ENCODE measurements around the gene IGSF23.

DNA sequence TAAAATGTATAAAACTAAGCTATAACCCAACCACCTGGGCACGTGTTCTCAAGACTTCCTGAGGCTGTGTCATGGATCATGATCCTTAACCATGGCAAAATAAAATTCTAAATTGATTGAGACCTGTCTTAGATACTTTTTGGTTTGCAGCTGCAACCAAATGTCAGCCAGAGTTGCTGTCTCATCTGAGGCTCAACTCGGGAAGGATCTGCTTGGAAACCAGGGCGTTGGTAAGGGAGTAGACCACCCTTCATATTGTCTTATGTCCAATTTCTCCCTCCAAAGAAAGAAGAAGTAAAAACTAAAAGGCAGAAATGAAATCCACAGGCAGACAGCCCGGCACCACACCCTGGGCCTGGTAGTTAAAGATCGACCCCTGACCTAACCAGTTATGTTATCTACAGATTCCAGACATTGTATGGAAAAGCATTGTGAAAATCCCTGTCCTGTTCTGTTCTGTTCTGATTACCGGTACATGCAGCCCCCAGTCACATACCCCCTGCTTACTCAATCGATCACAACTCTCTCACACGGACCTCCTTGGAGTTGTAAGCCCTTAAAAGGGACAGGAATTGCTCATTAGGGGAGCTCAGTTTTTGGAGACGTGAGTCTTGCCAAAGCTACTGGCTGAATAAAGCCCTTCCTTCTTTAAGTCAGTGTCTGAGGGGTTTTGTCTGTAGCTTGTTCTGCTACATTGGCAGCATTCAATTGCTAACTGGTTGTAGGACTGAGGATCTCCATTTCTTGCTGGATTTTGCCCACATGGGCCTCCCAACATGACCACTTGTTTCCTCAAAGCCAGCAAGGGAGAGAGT lies 22.9 kb upstream of the IGSF23 start:
- TF ChIP-seq, protein P1, sequence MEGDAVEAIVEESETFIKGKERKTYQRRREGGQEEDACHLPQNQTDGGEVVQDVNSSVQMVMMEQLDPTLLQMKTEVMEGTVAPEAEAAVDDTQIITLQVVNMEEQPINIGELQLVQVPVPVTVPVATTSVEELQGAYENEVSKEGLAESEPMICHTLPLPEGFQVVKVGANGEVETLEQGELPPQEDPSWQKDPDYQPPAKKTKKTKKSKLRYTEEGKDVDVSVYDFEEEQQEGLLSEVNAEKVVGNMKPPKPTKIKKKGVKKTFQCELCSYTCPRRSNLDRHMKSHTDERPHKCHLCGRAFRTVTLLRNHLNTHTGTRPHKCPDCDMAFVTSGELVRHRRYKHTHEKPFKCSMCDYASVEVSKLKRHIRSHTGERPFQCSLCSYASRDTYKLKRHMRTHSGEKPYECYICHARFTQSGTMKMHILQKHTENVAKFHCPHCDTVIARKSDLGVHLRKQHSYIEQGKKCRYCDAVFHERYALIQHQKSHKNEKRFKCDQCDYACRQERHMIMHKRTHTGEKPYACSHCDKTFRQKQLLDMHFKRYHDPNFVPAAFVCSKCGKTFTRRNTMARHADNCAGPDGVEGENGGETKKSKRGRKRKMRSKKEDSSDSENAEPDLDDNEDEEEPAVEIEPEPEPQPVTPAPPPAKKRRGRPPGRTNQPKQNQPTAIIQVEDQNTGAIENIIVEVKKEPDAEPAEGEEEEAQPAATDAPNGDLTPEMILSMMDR (IDR thresholded peaks at IDR 0.05), result no peak
- TF ChIP-seq EZH2 (IDR thresholded peaks at IDR 0.05) (no peak), EZH2phosphoT487 (IDR thresholded peaks at IDR 0.05) (no peak)
